Activated CD8-positive, alpha-beta memory T cell treated with anti-CD3 and anti-CD28 coated beads, Interleukin-2, amount 50 U/mL, for 24 hours (primary cell): ENCODE measurements around the gene BRD4.
A peak's percentile ranks its signal among the peaks of the same experiment; 100 is the strongest.

ENCODE experiments used
- DNase-seq: peaks from one replicate; pipeline ENCODE4 v3.0.0-alpha.2; 2020; ENCODE audit errors: extremely low read depth

BRD4 gene

GRCh38 chr19:15225760-15226159 lies 106.6 kb downstream of the BRD4 start:
- DNase-seq, result no peak

- DNase-seq, result no peak
Measured at GRCh38 chr19:15223649-15224361, 108.5 kb downstream of the BRD4 start.

GRCh38 chr19:15222738-15223648 lies 109.3 kb downstream of the BRD4 start:
- peak; percentile 26 for DNase-seq

GRCh38 chr19:15220833-15221232 lies 111.5 kb downstream of the BRD4 start:
- no peak for DNase-seq

- DNase-seq, result no peak
Measured at GRCh38 chr19:15218501-15218900, 113.8 kb downstream of the BRD4 start.

- DNase-seq, result no peak
Measured at GRCh38 chr19:15216363-15216762, 116.0 kb downstream of the BRD4 start.

- DNase-seq, result no peak
Measured at GRCh38 chr19:15213715-15214381, 118.5 kb downstream of the BRD4 start.

- no peak for DNase-seq
Measured at GRCh38 chr19:15212711-15213110, 119.6 kb downstream of the BRD4 start.

GRCh38 chr19:15210323-15210781 lies 122.0 kb downstream of the BRD4 start:
- DNase-seq, result no peak

GRCh38 chr19:15201374-15202023 lies 130.8 kb downstream of the BRD4 start:
- DNase-seq, result no peak

- DNase-seq, result no peak
Measured at GRCh38 chr19:15200553-15201364, 131.6 kb downstream of the BRD4 start, which contains the start of gene NOTCH3. TSS of gene NOTCH3 (minus strand) at chr19:15200995. CDS start at chr19:15200905, 90 bp downstream.

GRCh38 chr19:15199661-15200552 lies 132.4 kb downstream of the BRD4 start:
- DNase-seq, result no peak

- DNase-seq, result no peak
Measured at GRCh38 chr19:15198951-15199660, 133.2 kb downstream of the BRD4 start.

- no peak for DNase-seq
Measured at GRCh38 chr19:15197942-15198341, 134.4 kb downstream of the BRD4 start.

GRCh38 chr19:15197275-15197941 lies 134.9 kb downstream of the BRD4 start:
- no peak for DNase-seq

GRCh38 chr19:15196360-15197005 lies 135.9 kb downstream of the BRD4 start:
- DNase-seq, result no peak

GRCh38 chr19:15195371-15196334 lies 136.7 kb downstream of the BRD4 start:
- DNase-seq, result no peak
